ENCODE measurements around the gene MAST1. TPM values are rescaled to one million over a fixed set of nuclear protein-coding genes. Genes with fewer than 3 reads are reported as not detected.

MAST1 gene
- total and polyA plus RNA-seq, 4 donors, result 0.08 to 0.54 (median 0.23) TPM

- Histone ChIP-seq H3K27me3 (ENCODE audit: control insufficient read depth in 4 of 4, insufficient read depth in 4 of 4, low read length in 3 of 4) (peaks cover 0 to 6% (median 0%) of the 10 kb centered on the region in 4 donors), H3K36me3 (ENCODE audit: control insufficient read depth in 4 of 4, insufficient read depth in 3 of 4, low read depth in 1 of 4, low read length in 3 of 4) (no peaks in the 10 kb centered on the region), H3K4me1 (ENCODE audit: control insufficient read depth in 4 of 4, insufficient read depth in 4 of 4, low read length in 3 of 4) (peaks cover 2 to 18% (median 10%) of the 10 kb centered on the region in 4 donors), H3K4me3 (ENCODE audit: low read depth in 1 of 3, low read length in 3 of 3) (peak overlapping the region in 1 of 3 donors; percentile 46), H3K27ac (ENCODE audit: low read depth in 1 of 2, low read length in 2 of 2) (no peak overlapping the region), H3K9me3 (ENCODE audit: control insufficient read depth in 4 of 4, low read length in 3 of 4) (peaks cover 5 to 21% (median 12%) of the 10 kb centered on the region in 4 donors), H3K9ac (ENCODE audit: low read depth in 1 of 2, low read length in 2 of 2) (no peak overlapping the region)
- no peak for TF ChIP-seq HNF4A (conservative IDR thresholded peaks at IDR 0.05)
- TF ChIP-seq YY1 (IDR thresholded peaks at IDR 0.05), result no peak
- no peak for TF ChIP-seq GABPA (IDR thresholded peaks at IDR 0.05 in 1 of 2, conservative IDR thresholded peaks at IDR 0.05 in 1 of 2)
- TF ChIP-seq ZBTB33 (IDR thresholded peaks at IDR 0.05), result no peak
- no peak for TF ChIP-seq FOXA2 (IDR thresholded peaks at IDR 0.05)
- TF ChIP-seq SP1 (IDR thresholded peaks at IDR 0.05), result no peak
- TF ChIP-seq NR2F2 (IDR thresholded peaks at IDR 0.05), result no peak
- WGBS, result 14% methylated on average over 53 of the region's 53 CpGs
- DNase-seq (ENCODE audit: low spot score), result peak; percentile 79
These were observed 47.7 kb downstream of the MAST1 start for GRCh38 chr19:12885749-12886650.

- no peaks in the 10 kb centered on the region for H3K36me3 ChIP-seq (ENCODE audit: control insufficient read depth in 4 of 4, insufficient read depth in 3 of 4, low read depth in 1 of 4, low read length in 3 of 4)
- no peak for DNase-seq (ENCODE audit: low spot score)
- no peak overlapping the region for H3K27ac ChIP-seq (ENCODE audit: low read depth in 1 of 2, low read length in 2 of 2)
- 77% methylated on average over 5 of the region's 5 CpGs for WGBS
- H3K4me3 ChIP-seq (ENCODE audit: low read depth in 1 of 3, low read length in 3 of 3), result no peak overlapping the region
- H3K9me3 ChIP-seq (ENCODE audit: control insufficient read depth in 4 of 4, low read length in 3 of 4), result peaks cover 5 to 21% (median 12%) of the 10 kb centered on the region in 4 donors
- peaks cover 0 to 6% (median 0%) of the 10 kb centered on the region in 4 donors for H3K27me3 ChIP-seq (ENCODE audit: control insufficient read depth in 4 of 4, insufficient read depth in 4 of 4, low read length in 3 of 4)
- peaks cover 4 to 17% (median 12%) of the 10 kb centered on the region in 4 donors for H3K4me1 ChIP-seq (ENCODE audit: control insufficient read depth in 4 of 4, insufficient read depth in 4 of 4, low read length in 3 of 4)
- TF ChIP-seq ZBTB33 (IDR thresholded peaks at IDR 0.05) (no peak), RXRA (IDR thresholded peaks at IDR 0.05) (no peak), ATF3 (IDR thresholded peaks at IDR 0.05) (no peak), SP1 (IDR thresholded peaks at IDR 0.05) (no peak), HNF4A (conservative IDR thresholded peaks at IDR 0.05) (no peak), MAX (IDR thresholded peaks at IDR 0.05) (no peak), TAF1 (conservative IDR thresholded peaks at IDR 0.05) (no peak), FOXA2 (IDR thresholded peaks at IDR 0.05) (no peak), CTCF (IDR thresholded peaks at IDR 0.05; ENCODE audit: low read depth, low read length, missing input control) (no peak), JUND (IDR thresholded peaks at IDR 0.05) (no peak), REST (IDR thresholded peaks at IDR 0.05) (no peak), GABPA (IDR thresholded peaks at IDR 0.05 in 1 of 2, conservative IDR thresholded peaks at IDR 0.05 in 1 of 2) (no peak), RAD21 (IDR thresholded peaks at IDR 0.05) (no peak), NR2F2 (IDR thresholded peaks at IDR 0.05) (no peak), FOXA1 (IDR thresholded peaks at IDR 0.05) (no peak), HNF4G (IDR thresholded peaks at IDR 0.05) (no peak), EGR1 (IDR thresholded peaks at IDR 0.05; ENCODE audit: low read depth in 2 of 2) (no peak), YY1 (IDR thresholded peaks at IDR 0.05) (no peak)
- no peak overlapping the region for H3K9ac ChIP-seq (ENCODE audit: low read depth in 1 of 2, low read length in 2 of 2)
These were observed 48.3 kb downstream of the MAST1 start for GRCh38 chr19:12886651-12886968.
